Measurements from ENCODE around the gene TNRC18.
"Not testable (repeated sequence)": the region's sequence is repeated elsewhere in the genome, so short reads cannot be mapped to it uniquely, and the experiment has no call there.

TNRC18 gene

DNA sequence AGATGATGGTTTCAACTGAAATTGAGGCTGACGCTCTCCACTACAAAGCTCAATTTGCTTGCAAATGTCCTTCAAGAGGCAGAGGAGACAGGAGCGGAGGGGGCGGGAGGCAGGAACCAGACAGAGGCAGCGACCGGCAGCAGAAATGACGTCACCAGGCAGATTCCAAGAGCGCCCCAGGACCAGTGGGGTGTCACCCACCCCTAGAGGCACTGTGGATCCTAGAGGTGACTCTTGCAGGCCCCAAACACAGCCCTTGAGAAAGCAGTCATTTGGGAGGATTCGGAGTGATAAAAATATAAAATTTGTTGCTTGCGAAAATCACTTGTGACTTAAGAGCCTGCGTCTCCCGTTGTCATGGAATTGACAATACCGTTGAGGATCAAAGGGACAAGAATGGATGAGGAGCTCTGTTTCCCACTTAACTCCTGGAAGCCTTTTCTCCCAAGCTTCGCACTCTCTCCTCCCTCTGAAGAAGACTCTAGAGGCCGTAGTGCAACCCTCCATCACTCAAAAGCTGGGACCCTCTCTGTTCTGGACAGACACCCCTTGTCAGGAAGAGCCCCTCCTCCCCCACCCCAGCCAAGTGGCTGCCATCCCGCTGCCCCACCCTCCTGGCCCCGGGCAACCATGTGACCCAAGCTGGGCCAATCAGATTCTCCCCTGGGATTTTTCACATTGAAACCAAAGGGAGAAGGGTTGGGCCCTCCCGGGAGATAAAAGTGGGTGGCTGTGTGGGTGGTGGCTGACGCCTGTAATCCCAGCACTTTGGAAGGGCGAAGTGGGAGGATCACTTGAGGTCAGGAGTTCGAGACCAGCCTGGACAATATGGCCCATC, 157.2 kb downstream of the TNRC18 start:
- Histone ChIP-seq H3K36me3 (ENCODE audit: control insufficient read depth in 5 of 5, insufficient read depth in 5 of 5, low read length in 5 of 5) (no peaks in the 10 kb centered on the region), H3K4me3 (ENCODE audit: low read depth in 1 of 5, low read length in 5 of 5) (no peak overlapping the region), H3K27ac (ENCODE audit: low read depth, low read length) (no peak overlapping the region), H3K27me3 (ENCODE audit: control insufficient read depth in 5 of 5, insufficient read depth in 4 of 5, low read length in 5 of 5) (peaks cover 0 to 7% (median 0%) of the 10 kb centered on the region in 5 donors), H3K4me1 (ENCODE audit: control insufficient read depth in 5 of 5, insufficient read depth in 5 of 5, low read length in 5 of 5) (no peaks in the 10 kb centered on the region), H3K9me3 (ENCODE audit: control insufficient read depth in 5 of 5, low read length in 5 of 5) (no peaks in the 10 kb centered on the region), H3K9ac (ENCODE audit: low read length in 5 of 5) (no peak overlapping the region)

DNA sequence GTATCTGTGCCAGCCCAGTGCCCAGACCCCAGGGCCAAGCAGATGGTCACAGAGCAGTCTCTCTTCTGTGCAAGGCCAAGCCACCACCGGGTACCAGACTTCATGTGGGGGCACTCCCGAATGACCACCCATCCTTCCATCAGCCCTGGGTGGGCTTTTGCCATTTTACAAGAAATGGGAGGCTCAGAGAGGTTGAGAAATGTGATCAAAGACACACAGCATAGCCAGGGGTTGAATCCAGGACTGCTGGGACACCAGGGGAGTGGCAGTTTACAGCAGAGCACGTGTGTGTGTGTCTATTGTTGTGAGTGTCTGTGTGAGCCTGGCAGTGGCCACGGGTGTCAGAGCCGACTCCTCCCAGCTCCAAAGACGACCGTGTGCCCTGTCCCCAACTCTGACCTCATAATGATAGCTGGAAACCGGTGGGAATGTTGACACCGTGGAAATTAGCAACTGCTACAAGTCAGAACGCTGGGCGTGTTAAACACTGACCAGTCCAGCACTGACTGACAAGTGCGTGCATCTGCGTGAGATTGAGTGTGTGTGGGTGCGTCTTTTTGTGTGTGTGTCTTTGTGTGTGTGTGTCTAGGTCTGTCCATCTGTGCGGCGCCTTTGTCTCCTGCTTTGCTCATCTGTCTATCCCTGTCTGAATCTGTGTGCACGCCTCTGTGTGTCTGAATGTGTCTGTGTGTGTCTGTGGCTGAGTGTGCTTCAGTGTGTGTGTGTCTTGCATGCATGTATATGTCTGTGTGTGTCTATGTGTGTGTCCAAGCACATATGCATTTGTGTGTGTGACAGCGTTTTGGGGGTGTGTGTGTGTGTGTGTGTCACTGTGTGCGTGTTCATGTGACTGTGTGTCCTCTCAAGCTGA, 158.1 kb downstream of the TNRC18 start:
- no peak overlapping the region for H3K27ac ChIP-seq (ENCODE audit: low read depth, low read length)
- peaks cover 0 to 7% (median 0%) of the 10 kb centered on the region in 5 donors for H3K27me3 ChIP-seq (ENCODE audit: control insufficient read depth in 5 of 5, insufficient read depth in 4 of 5, low read length in 5 of 5)
- H3K9ac ChIP-seq (ENCODE audit: low read length in 5 of 5), result no peak overlapping the region
- H3K4me1 ChIP-seq (ENCODE audit: control insufficient read depth in 5 of 5, insufficient read depth in 5 of 5, low read length in 5 of 5), result no peaks in the 10 kb centered on the region
- H3K9me3 ChIP-seq (ENCODE audit: control insufficient read depth in 5 of 5, low read length in 5 of 5), result no peaks in the 10 kb centered on the region
- no peak overlapping the region for H3K4me3 ChIP-seq (ENCODE audit: low read depth in 1 of 5, low read length in 5 of 5)
- H3K36me3 ChIP-seq (ENCODE audit: control insufficient read depth in 5 of 5, insufficient read depth in 5 of 5, low read length in 5 of 5), result no peaks in the 10 kb centered on the region

DNA sequence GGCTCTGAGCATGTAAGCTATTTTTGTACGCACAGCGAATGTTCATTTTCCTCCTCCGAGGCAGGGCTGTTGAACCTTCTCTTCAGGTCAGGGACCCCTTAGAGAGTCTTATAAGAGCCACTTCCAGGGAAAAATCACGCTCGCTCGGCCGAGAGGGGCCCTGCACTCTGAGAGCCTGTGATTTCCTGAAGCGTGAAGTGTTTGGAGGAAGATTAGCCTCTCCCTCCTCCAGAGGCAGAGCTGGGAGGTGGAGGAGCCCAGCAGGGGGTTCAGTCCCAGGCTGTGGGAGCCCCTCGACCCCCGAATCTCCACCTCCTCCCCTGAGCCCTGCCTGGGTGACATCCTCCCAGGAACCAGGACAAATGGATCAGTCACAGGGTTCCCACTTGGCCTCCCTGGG, 160.6 kb downstream of the TNRC18 start:
- H3K27me3 ChIP-seq (ENCODE audit: control insufficient read depth in 5 of 5, insufficient read depth in 4 of 5, low read length in 5 of 5); H3K4me3 ChIP-seq (ENCODE audit: low read depth in 1 of 5, low read length in 5 of 5); H3K9ac ChIP-seq (ENCODE audit: low read length in 5 of 5); H3K4me1 ChIP-seq (ENCODE audit: control insufficient read depth in 5 of 5, insufficient read depth in 5 of 5, low read length in 5 of 5); H3K27ac ChIP-seq (ENCODE audit: low read depth, low read length); H3K36me3 ChIP-seq (ENCODE audit: control insufficient read depth in 5 of 5, insufficient read depth in 5 of 5, low read length in 5 of 5); H3K9me3 ChIP-seq (ENCODE audit: control insufficient read depth in 5 of 5, low read length in 5 of 5): not testable (repeated sequence)

DNA sequence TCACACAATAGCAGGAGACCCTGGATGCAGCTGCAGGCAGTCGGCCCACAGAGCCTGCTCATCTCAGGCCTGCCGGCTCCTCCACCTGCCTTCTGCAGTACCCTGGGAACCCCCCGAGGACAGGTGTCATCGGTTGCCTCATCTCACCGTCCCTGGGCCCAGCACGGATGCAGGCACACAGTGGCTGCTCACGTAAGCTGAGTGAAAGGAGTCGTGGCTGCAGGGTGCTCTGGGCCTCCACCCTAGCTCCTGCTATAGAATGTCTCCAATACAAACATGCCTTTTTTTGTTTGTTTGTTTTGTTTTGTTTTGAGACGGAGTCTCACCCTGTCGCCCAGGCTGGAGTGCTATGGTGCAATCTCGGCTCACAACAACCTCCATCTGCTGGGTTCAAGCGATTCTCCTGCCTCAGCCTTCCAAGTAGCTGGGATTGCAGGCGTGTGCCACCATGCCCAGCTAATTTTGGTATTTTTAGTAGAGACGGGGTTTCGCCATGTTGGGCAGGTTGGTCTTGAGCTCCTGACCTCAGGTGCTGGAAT, 163.0 kb downstream of the TNRC18 start:
- H3K9me3 ChIP-seq (ENCODE audit: control insufficient read depth in 5 of 5, low read length in 5 of 5); H3K9ac ChIP-seq (ENCODE audit: low read length in 5 of 5); H3K4me1 ChIP-seq (ENCODE audit: control insufficient read depth in 5 of 5, insufficient read depth in 5 of 5, low read length in 5 of 5); H3K27me3 ChIP-seq (ENCODE audit: control insufficient read depth in 5 of 5, insufficient read depth in 4 of 5, low read length in 5 of 5); H3K36me3 ChIP-seq (ENCODE audit: control insufficient read depth in 5 of 5, insufficient read depth in 5 of 5, low read length in 5 of 5); H3K27ac ChIP-seq (ENCODE audit: low read depth, low read length); H3K4me3 ChIP-seq (ENCODE audit: low read depth in 1 of 5, low read length in 5 of 5): not testable (repeated sequence)
